Testis (tissue), 2 donors: Measurements from ENCODE around the gene THSD7A.

Experiments used
- POLR2A ChIP-seq: fragments of 450-650 bp; IDR thresholded peaks from one replicate; pipeline ENCODE4 v1.6.1; 2017; ENCODE audit warnings: antibody characterized with exemption, mild to moderate bottlenecking, moderate library complexity
- TF ChIP-seq, protein P1 (sequence below), 3 experiments: fragments of 450-650 bp in 2 of 3; fragments of 200-600 bp in 1 of 3; sonication (generic) in 1 of 3; IDR thresholded peaks; one replicate each; pipeline ENCODE4 v1.5.1; 2016 to 2019; ENCODE audit warnings: antibody characterized with exemption in 3 of 3, mild to moderate bottlenecking in 2 of 3, moderate library complexity in 1 of 3

DNA sequence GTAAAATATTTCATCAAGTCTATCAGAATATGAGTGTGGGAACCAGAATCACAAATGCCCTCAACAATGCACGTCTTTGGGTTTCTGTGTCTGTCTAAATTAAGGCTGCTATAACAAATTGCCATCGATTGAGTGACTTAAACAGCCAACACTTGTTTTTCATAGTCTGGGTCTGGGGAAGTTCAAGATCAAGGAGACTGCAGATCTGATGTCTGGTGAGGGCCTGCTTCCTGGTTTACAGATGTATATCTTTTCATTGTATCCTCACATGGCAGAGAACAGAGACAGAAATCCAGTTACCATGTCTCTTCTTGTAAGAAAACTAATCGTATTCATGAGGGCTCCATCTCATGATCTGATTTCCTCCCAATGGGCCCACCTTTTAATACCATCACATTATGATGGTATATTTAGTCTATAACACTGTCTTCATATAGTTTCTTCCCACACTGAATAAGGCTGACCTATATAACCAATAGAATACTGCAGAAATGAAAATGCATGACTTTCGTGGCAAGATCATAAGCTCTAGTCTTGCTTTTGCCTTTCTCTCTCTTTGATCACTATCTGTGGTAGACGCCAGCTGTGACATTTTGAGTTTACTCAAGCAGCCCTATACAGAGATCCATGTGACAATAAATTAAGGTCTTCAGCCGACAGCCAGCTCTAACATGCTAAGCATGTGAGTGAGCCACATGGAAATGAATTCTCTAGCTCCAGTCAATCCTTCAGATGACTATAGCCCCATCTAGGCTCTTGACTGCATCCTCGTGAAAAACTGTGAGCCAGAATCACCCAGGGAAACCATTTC lies 51.9 kb downstream of the THSD7A start:
- TF ChIP-seq, protein P1, sequence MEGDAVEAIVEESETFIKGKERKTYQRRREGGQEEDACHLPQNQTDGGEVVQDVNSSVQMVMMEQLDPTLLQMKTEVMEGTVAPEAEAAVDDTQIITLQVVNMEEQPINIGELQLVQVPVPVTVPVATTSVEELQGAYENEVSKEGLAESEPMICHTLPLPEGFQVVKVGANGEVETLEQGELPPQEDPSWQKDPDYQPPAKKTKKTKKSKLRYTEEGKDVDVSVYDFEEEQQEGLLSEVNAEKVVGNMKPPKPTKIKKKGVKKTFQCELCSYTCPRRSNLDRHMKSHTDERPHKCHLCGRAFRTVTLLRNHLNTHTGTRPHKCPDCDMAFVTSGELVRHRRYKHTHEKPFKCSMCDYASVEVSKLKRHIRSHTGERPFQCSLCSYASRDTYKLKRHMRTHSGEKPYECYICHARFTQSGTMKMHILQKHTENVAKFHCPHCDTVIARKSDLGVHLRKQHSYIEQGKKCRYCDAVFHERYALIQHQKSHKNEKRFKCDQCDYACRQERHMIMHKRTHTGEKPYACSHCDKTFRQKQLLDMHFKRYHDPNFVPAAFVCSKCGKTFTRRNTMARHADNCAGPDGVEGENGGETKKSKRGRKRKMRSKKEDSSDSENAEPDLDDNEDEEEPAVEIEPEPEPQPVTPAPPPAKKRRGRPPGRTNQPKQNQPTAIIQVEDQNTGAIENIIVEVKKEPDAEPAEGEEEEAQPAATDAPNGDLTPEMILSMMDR (IDR thresholded peaks at IDR 0.05): no peak
- no peak for TF ChIP-seq POLR2A
